C1 segment of cervical spinal cord (tissue), 14 donors: Measurements from ENCODE around the gene ZNF346.
"Not testable (repeated sequence)": the region's sequence is repeated elsewhere in the genome, so short reads cannot be mapped to it uniquely, and the experiment has no call there.

ENCODE experiments used
- DNase-seq, 14 donors: peaks; one replicate each; lab custom pipeline; 2025; lab: John Stamatoyannopoulos, UW

The ZNF346 gene

GRCh38 chr5:177008716-177009115 lies 13.8 kb upstream of the ZNF346 start:
- DNase-seq = no peak

- no peak for DNase-seq
Observed at GRCh38 chr5:177010153-177010552, 12.3 kb upstream of the ZNF346 start.

- no peak for DNase-seq
Observed at GRCh38 chr5:177015156-177015555, 7.3 kb upstream of the ZNF346 start.

GRCh38 chr5:177018341-177018740 lies 4.2 kb upstream of the ZNF346 start:
- no peak for DNase-seq

GRCh38 chr5:177020033-177020432 lies 2.5 kb upstream of the ZNF346 start:
- DNase-seq = no peak

- peak in 6 of 14 donors; percentile 13 to 53 (median 30) for DNase-seq
Observed at GRCh38 chr5:177023303-177023664, 788 bp downstream of the ZNF346 start.

GRCh38 chr5:177024559-177024958 lies 2.1 kb downstream of the ZNF346 start:
- DNase-seq = no peak

GRCh38 chr5:177025101-177025601 lies 2.7 kb downstream of the ZNF346 start:
- no peak for DNase-seq

GRCh38 chr5:177027665-177028064 lies 5.2 kb downstream of the ZNF346 start:
- no peak for DNase-seq

- no peak for DNase-seq
Observed at GRCh38 chr5:177029498-177029897, 7.0 kb downstream of the ZNF346 start.

GRCh38 chr5:177035976-177036375 lies 13.5 kb downstream of the ZNF346 start:
- DNase-seq = no peak

GRCh38 chr5:177036443-177036842 lies 13.9 kb downstream of the ZNF346 start:
- no peak for DNase-seq

GRCh38 chr5:177036921-177037320 lies 14.4 kb downstream of the ZNF346 start:
- DNase-seq = no peak

- no peak for DNase-seq
Observed at GRCh38 chr5:177040814-177041420, 18.4 kb downstream of the ZNF346 start.

- DNase-seq = no peak
Observed at GRCh38 chr5:177041936-177042335, 19.4 kb downstream of the ZNF346 start.

- no peak for DNase-seq
Observed at GRCh38 chr5:177043114-177043513, 20.6 kb downstream of the ZNF346 start.

- no peak for DNase-seq
Observed at GRCh38 chr5:177043958-177044357, 21.5 kb downstream of the ZNF346 start.

GRCh38 chr5:177044641-177045040 lies 22.1 kb downstream of the ZNF346 start:
- DNase-seq = no peak

GRCh38 chr5:177045631-177046030 lies 23.1 kb downstream of the ZNF346 start:
- DNase-seq = no peak

- DNase-seq = not testable (repeated sequence)
Observed at GRCh38 chr5:177048531-177048930, 26.0 kb downstream of the ZNF346 start.

GRCh38 chr5:177049285-177049684 lies 26.8 kb downstream of the ZNF346 start:
- DNase-seq = no peak

GRCh38 chr5:177064500-177065277 lies 42.2 kb downstream of the ZNF346 start:
- no peak for DNase-seq

GRCh38 chr5:177065491-177065890 lies 43.0 kb downstream of the ZNF346 start:
- no peak for DNase-seq
